LNCaP clone FGC (cell line): ENCODE results near the gene GAS6.

ENCODE experiments used
- DNase-seq: peaks from one replicate; pipeline ENCODE4 v3.0.0-alpha.2; 2011; ENCODE audit warnings: low read depth
- H3K4me3 ChIP-seq: 2 replicates; pipeline ENCODE4 v1.5.1; 2011; ENCODE audit warnings: mild to moderate bottlenecking, low read depth, low read length, control low read depth
- TF ChIP-seq, protein P1 (sequence below): IDR thresholded peaks from 2 replicates; pipeline ENCODE4 v1.5.1; 2012; ENCODE audit warnings: mild to moderate bottlenecking; ENCODE audit not compliant: control insufficient read depth, insufficient read depth; ENCODE audit errors: extremely low read depth

Gene GAS6

GRCh38 chr13:113860665-113861432, 3.0 kb downstream of the GAS6 start:
- no peak overlapping the region for H3K4me3 ChIP-seq
- TF ChIP-seq, protein P1, sequence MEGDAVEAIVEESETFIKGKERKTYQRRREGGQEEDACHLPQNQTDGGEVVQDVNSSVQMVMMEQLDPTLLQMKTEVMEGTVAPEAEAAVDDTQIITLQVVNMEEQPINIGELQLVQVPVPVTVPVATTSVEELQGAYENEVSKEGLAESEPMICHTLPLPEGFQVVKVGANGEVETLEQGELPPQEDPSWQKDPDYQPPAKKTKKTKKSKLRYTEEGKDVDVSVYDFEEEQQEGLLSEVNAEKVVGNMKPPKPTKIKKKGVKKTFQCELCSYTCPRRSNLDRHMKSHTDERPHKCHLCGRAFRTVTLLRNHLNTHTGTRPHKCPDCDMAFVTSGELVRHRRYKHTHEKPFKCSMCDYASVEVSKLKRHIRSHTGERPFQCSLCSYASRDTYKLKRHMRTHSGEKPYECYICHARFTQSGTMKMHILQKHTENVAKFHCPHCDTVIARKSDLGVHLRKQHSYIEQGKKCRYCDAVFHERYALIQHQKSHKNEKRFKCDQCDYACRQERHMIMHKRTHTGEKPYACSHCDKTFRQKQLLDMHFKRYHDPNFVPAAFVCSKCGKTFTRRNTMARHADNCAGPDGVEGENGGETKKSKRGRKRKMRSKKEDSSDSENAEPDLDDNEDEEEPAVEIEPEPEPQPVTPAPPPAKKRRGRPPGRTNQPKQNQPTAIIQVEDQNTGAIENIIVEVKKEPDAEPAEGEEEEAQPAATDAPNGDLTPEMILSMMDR: no peak

GRCh38 chr13:113860051-113860664, 3.7 kb downstream of the GAS6 start:
- H3K4me3 ChIP-seq: no peak overlapping the region
- DNase-seq: no peak
- TF ChIP-seq, protein P1: no peak

More at GRCh38 chr13:113860665-113861432, 3.0 kb downstream of the GAS6 start:
- DNase-seq: no peak

DNA sequence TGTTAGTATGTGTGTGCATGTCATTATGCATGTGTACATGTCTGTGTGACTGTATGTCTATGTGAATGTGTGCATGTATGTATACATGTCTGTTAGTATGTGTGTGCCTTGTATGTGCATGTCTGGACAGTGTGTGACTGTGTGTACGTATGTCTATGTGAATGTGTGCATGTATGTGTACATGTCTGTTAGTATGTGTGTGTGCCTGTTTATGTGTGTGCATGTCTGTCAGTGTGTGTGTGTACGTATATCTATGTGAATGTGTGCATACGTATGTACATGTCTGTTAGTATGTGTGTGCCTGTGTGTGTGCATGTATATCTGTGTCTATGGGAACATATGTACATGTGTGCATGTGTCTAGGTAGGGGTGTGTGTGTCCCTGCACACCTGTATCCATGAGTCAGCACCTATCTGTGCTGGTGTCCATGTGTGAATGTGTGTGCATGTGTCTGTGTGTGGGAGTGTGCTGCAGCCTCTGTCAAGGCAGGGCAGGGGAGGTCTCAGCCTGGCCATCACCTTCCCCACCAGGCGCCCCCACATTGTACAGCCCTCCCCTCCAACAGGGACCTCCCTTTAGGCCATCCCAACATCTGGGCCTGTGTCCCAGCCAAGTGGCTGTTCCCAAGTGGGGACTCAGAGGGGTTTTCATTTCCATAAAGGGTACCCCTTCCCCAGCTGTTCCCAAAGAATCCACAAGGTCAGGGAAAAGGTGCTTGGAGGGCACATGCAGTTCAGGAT, 4.4 kb downstream of the GAS6 start:
- no peak for DNase-seq
- no peak overlapping the region for H3K4me3 ChIP-seq
- TF ChIP-seq, protein P1: no peak

- no peak overlapping the region for H3K4me3 ChIP-seq
- TF ChIP-seq, protein P1: no peak
- no peak for DNase-seq
Observed at GRCh38 chr13:113857531-113858195, 6.2 kb downstream of the GAS6 start.

DNA sequence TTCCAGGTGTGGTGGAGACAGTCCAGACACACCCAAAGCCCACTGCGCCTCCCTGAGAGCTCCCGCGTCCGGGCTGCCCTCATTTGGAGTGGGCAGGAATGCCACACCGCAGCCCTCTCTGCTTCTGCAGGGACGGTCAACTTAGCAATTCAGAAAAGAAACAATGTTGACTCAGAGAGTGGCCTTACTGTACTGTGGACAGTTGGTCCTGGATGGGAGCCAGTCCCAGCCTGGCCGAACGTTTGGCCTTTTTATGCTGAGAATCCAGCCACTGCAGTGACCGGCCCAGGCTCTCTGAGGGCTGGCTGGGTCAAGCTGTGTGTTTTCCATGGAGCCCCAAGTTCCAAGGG, 7.2 kb downstream of the GAS6 start:
- DNase-seq: no peak
- no peak overlapping the region for H3K4me3 ChIP-seq
- TF ChIP-seq, protein P1: no peak

GRCh38 chr13:113855931-113856715, 7.8 kb downstream of the GAS6 start:
- no peak for DNase-seq
- TF ChIP-seq, protein P1: no peak
- no peak overlapping the region for H3K4me3 ChIP-seq
